Measurements from ENCODE around the gene RC3H1. TPM values are rescaled to one million over a fixed set of nuclear protein-coding genes. Genes with fewer than 3 reads are reported as not detected.

RC3H1 gene
- polyA plus RNA-seq, 1 of the 3 experiments (the other 2 are of a cell fraction) = 2.9 TPM

DNA sequence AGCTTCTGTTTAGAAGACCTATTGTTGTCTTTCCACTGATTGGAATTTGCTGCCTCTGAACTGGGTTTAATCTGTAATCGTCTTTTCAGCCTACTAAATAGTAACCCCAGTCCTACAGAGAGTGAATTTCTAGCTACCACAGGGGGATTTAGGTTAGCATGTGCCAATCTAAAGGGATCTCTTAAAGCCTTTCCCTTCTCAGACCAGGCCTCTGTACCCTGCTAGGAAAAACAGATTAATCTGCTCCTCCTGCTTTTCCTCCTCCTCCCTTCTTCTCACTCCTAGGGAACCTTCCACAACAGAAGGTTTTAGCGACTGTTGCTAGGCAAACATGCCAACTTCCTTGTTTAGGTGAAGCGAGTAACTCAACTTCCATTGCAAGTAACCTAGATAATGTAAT is 1.3 kb upstream of the RC3H1 start:
- peaks cover 5 to 6% of the 10 kb centered on the region in 2 experiments for H3K36me3 ChIP-seq (replicated peaks in 1 of 2; ENCODE audit: control insufficient read depth in 1 of 2, insufficient read depth in 2 of 2, low read length in 1 of 2)
- peak overlapping the region; percentile 88 for H2AFZ ChIP-seq (ENCODE audit: low read depth)
- H3K4me3 ChIP-seq (ENCODE audit: low read depth in 2 of 2, low read length in 1 of 2) = no peak overlapping the region
- ChIA-PET POLR2A (interaction anchor here (2.0 to 2.4 kb wide), 2 partner anchors 23 to 155 kb away, joined by 11 to 14 read pairs; partner anchors contain the start of genes GAS5 and ZBTB37), CTCF (no interaction called here)
- H3K4me2 ChIP-seq = peak overlapping the region; percentile 92; the same call in 1 of the 2 replicates
- peaks cover 0 to 25% of the 10 kb centered on the region in 2 experiments; a peak in 2 of 4 replicates for H3K4me1 ChIP-seq (ENCODE audit: control insufficient read depth in 1 of 2, insufficient read depth in 2 of 2, low read depth in 1 of 2, low read length in 1 of 2)
- H4K20me1 ChIP-seq (ENCODE audit: insufficient read depth) = peaks cover 31% of the 10 kb centered on the region
- DNase-seq = peak; percentile 29
- no peaks in the 10 kb centered on the region for H3K9me3 ChIP-seq
- peak overlapping the region; percentile 91 to 95 for H3K27ac ChIP-seq (ENCODE audit: low read depth in 2 of 2, low read length in 1 of 2)
- TF ChIP-seq FOSL2 (IDR thresholded peaks at IDR 0.05; ENCODE audit: borderline replicate concordance, low read depth) (no peak), NRF1 (IDR thresholded peaks at IDR 0.05; ENCODE audit: low read depth, low read length) (no peak), NFIC (IDR thresholded peaks at IDR 0.05; ENCODE audit: borderline replicate concordance) (no peak), RFX5 (IDR thresholded peaks at IDR 0.05; ENCODE audit: low read length) (peak; percentile 52; the same call in 1 of the 2 replicates)
- peaks cover 37% of the 10 kb centered on the region for H3K79me2 ChIP-seq (ENCODE audit: insufficient read depth)
- no peaks in the 10 kb centered on the region for H3K27me3 ChIP-seq (ENCODE audit: insufficient read depth)
- peak overlapping the region; percentile 92 for H3K9ac ChIP-seq
- H3K9me2 ChIP-seq = no peaks in the 10 kb centered on the region
- 49% methylated on average over 3 of the region's 3 CpGs for WGBS (ENCODE audit: low lambda C conversion rate)
- H3F3A ChIP-seq (replicated peaks; ENCODE audit: insufficient read depth) = no peaks in the 10 kb centered on the region

DNA sequence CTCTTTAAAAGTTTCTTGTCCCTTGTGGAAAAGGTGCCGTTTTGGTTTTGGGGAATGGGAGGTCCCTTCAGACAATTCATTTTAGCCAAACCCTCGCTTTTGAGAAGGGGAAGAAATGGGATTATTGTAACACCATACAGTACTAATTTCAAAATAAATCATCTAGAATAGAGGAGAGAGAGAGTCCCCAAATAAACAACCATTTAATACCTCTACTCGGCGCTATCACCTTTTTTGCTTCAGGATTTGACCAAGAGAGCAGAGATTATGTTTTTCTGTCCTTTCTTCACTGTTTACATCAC is 770 bp upstream of the RC3H1 start:
- H3K4me3 ChIP-seq (ENCODE audit: low read depth in 2 of 2, low read length in 1 of 2) = peak overlapping the region; percentile 81 to 84
- H3F3A ChIP-seq (replicated peaks; ENCODE audit: insufficient read depth) = no peaks in the 10 kb centered on the region
- WGBS (ENCODE audit: low lambda C conversion rate) = 44% methylated on average over 4 of the region's 4 CpGs
- H3K27me3 ChIP-seq (ENCODE audit: insufficient read depth) = no peaks in the 10 kb centered on the region
- peak overlapping the region; percentile 88 for H2AFZ ChIP-seq (ENCODE audit: low read depth)
- POLR2A ChIA-PET = interaction anchor here (1.1 to 2.4 kb wide), 6 partner anchors 9 to 157 kb away, joined by 3 to 14 read pairs (median 6); partner anchors contain the start of genes GAS5 and ZBTB37
- H3K9ac ChIP-seq = peak overlapping the region; percentile 92
- H3K27ac ChIP-seq (ENCODE audit: low read depth in 2 of 2, low read length in 1 of 2) = peak overlapping the region; percentile 91 to 95
- peaks cover 5 to 6% of the 10 kb centered on the region in 2 experiments for H3K36me3 ChIP-seq (replicated peaks in 1 of 2; ENCODE audit: control insufficient read depth in 1 of 2, insufficient read depth in 2 of 2, low read length in 1 of 2)
- peak overlapping the region; percentile 92 for H3K4me2 ChIP-seq
- peaks cover 42% of the 10 kb centered on the region for H3K79me2 ChIP-seq (ENCODE audit: insufficient read depth)
- peaks cover 0 to 29% of the 10 kb centered on the region in 2 experiments; a peak in 2 of 4 replicates for H3K4me1 ChIP-seq (ENCODE audit: control insufficient read depth in 1 of 2, insufficient read depth in 2 of 2, low read depth in 1 of 2, low read length in 1 of 2)
- H3K9me3 ChIP-seq = no peaks in the 10 kb centered on the region
- H4K20me1 ChIP-seq (ENCODE audit: insufficient read depth) = peaks cover 37% of the 10 kb centered on the region
- no peak for DNase-seq
- H3K9me2 ChIP-seq = no peaks in the 10 kb centered on the region
- TF ChIP-seq NRF1 (IDR thresholded peaks at IDR 0.05; ENCODE audit: low read depth, low read length) (no peak), ELF1 (IDR thresholded peaks at IDR 0.05) (no peak), MXI1 (IDR thresholded peaks at IDR 0.05; ENCODE audit: low read depth, low read length) (no peak), USF2 (IDR thresholded peaks at IDR 0.05; ENCODE audit: borderline replicate concordance, low read depth, low read length) (no peak), GABPA (IDR thresholded peaks at IDR 0.05; ENCODE audit: low read depth) (no peak), USF1 (IDR thresholded peaks at IDR 0.05; ENCODE audit: borderline replicate concordance, low read depth) (no peak), FOXM1 (IDR thresholded peaks at IDR 0.05; ENCODE audit: low read depth) (no peak), RCOR1 (IDR thresholded peaks at IDR 0.05; ENCODE audit: low read length) (no peak), SIN3A (IDR thresholded peaks at IDR 0.05; ENCODE audit: borderline replicate concordance, low read depth, low read length) (no peak), YY1 (IDR thresholded peaks at IDR 0.05; ENCODE audit: low read depth) (no peak), FOSL2 (IDR thresholded peaks at IDR 0.05; ENCODE audit: borderline replicate concordance, low read depth) (no peak), TEAD4 (IDR thresholded peaks at IDR 0.05; ENCODE audit: borderline replicate concordance, insufficient read depth) (no peak), TCF12 (IDR thresholded peaks at IDR 0.05) (no peak), EZH2phosphoT487 (IDR thresholded peaks at IDR 0.05; ENCODE audit: borderline replicate concordance, low read depth) (no peak), MEF2A (IDR thresholded peaks at IDR 0.05; ENCODE audit: borderline replicate concordance, low read depth) (no peak), EP300 (IDR thresholded peaks at IDR 0.05; ENCODE audit: borderline replicate concordance in 1 of 2, low read depth in 1 of 2, low read length in 1 of 2) (no peak), SMC3 (IDR thresholded peaks at IDR 0.05; ENCODE audit: low read depth, low read length) (no peak), FOXJ3 (CRISPR knock-in tag; IDR thresholded peaks at IDR 0.05) (no peak), JUND (IDR thresholded peaks at IDR 0.05) (no peak)
- TF ChIP-seq, protein P1, sequence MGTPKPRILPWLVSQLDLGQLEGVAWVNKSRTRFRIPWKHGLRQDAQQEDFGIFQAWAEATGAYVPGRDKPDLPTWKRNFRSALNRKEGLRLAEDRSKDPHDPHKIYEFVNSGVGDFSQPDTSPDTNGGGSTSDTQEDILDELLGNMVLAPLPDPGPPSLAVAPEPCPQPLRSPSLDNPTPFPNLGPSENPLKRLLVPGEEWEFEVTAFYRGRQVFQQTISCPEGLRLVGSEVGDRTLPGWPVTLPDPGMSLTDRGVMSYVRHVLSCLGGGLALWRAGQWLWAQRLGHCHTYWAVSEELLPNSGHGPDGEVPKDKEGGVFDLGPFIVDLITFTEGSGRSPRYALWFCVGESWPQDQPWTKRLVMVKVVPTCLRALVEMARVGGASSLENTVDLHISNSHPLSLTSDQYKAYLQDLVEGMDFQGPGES (IDR thresholded peaks at IDR 0.05; ENCODE audit: low read depth, low read length) = no peak
- CTCF ChIA-PET = interaction anchor here (1.0 to 1.4 kb wide), 3 partner anchors 11 to 53 kb away, joined by 3 read pairs; no protein-coding TSS in a partner anchor
